Effector memory CD4-positive, alpha-beta T cell (primary cell): ENCODE measurements around the gene RABIF.
"Not testable (repeated sequence)": the region's sequence is repeated elsewhere in the genome, so short reads cannot be mapped to it uniquely, and the experiment has no call there.

Source experiments
- DNase-seq, 3 donors: peaks; one replicate each; pipeline ENCODE4 v3.0.0-alpha.2; 2020
- H3K27ac ChIP-seq: 2 replicates; pipeline ENCODE4 v1.7.0; 2013; ENCODE audit warnings: mild to moderate bottlenecking, low read length, moderate library complexity; ENCODE audit not compliant: insufficient read depth, poor library complexity, severe bottlenecking
- H3K27me3 ChIP-seq: replicated peaks from 2 replicates; pipeline ENCODE4 v1.7.0; 2013; ENCODE audit warnings: mild to moderate bottlenecking, low read length; ENCODE audit not compliant: insufficient read depth, control insufficient read depth, poor library complexity, severe bottlenecking
- H3K36me3 ChIP-seq: 2 replicates; pipeline ENCODE4 v1.7.0; 2013; ENCODE audit warnings: mild to moderate bottlenecking, low read length, moderate library complexity; ENCODE audit not compliant: control insufficient read depth, insufficient read depth
- H3K4me1 ChIP-seq: 2 replicates; pipeline ENCODE4 v1.7.0; 2013; ENCODE audit warnings: low read length, mild to moderate bottlenecking; ENCODE audit not compliant: control insufficient read depth, insufficient read depth, poor library complexity, severe bottlenecking
- H3K4me3 ChIP-seq: 2 replicates; pipeline ENCODE4 v1.7.0; 2013; ENCODE audit warnings: low read length, low read depth, mild to moderate bottlenecking; ENCODE audit not compliant: insufficient read depth, poor library complexity, severe bottlenecking
- H3K9me3 ChIP-seq: 2 replicates; pipeline ENCODE4 v1.7.0; 2013; ENCODE audit warnings: mild to moderate bottlenecking, low read length, moderate library complexity; ENCODE audit not compliant: control insufficient read depth
- total RNA-seq, 3 donors: gene quantifications; one replicate each; lab custom pipeline; 2026; lab: John Stamatoyannopoulos, UW

Gene RABIF
- total RNA-seq = 14.2 to 15.1 (median 14.9) reads per million in 3 donors

DNA sequence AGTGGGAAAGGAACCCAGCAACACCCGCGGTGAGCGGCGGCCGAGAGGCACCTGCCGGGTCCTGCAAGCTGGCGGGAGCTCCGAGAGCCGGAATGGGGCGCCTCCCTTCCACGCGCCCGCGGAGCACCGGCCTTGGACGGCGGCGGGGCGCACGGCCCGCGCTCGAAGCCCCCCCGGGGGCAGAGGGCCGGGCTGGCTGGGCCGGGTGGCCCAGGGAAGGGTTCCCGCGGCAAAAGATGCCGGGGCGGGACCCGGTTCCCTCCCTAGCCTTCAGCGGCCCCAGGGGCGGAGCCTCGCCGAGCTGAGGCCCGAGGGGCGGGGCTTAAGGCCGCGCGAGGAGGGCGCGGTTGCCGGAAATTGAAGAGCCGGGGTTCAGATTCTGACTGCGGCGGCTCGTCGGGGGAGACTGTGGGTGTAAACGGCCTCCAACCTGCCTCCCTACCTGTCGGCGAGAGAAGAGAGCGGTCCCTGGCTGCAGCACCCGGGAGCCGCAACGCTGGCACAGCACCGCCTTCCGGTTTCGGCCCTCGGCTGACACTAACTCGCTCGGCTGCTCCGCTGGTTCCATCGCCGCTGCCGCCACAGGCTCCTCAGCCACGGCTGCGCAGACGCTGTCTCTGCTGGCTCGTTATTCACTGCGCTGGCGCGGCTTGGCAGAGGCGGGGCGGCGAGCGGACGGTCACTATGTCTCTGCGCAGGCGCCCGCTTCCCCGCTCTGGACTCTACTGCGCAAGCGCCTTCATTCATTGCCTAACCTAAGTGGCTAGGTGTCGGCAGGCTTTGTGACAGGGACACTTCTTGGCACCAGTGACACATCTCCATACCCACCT, at the start of gene RABIF:
TSS of gene RABIF (minus strand) at position 619 of the 830 bp plus-strand sequence. CDS start at position 568, 51 bp downstream.
- Histone ChIP-seq H3K36me3 (peaks cover 20% of the 10 kb centered on the region), H3K27ac (peak within 1 kb of the TSS; percentile 92), H3K4me1 (peaks cover 9% of the 10 kb centered on the region), H3K27me3 (no peaks in the 10 kb centered on the region), H3K9me3 (no peaks in the 10 kb centered on the region), H3K4me3 (peak within 1 kb of the TSS; percentile 75)
- peak; percentile 95 to 96 (median 95) for DNase-seq

DNA sequence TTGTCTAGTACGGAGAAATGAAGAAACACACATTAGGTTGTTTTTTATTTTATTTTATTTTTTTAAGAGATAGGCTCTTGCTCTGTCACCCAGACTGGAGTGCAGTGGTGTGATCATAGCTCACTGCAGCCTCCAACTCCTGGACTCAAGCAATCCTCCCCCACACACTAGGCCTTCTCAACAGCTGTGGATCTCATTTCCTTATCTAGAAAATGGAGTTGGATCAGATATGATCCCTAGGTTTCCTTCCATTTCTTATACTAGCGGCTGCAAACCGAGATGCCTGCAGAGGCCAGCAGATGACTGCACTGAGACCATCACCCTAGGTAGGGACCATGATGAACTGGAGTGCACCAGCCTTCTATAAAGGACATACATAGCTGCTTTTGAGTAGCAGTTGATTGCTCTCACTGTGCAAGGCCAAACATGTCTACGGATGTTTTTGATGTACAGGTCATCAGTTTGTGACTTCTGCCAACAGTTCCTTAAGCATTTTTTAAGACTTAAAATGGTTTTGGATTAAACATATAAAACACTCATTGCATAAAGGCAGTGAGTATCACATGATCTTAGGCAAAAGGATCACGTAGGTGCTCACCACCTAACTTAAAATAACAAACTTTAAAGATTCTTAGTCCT, 49.5 kb upstream of the RABIF start:
- H3K36me3 ChIP-seq = peaks cover 23% of the 10 kb centered on the region
- H3K4me3 ChIP-seq = no peak overlapping the region
- H3K9me3 ChIP-seq = no peaks in the 10 kb centered on the region
- no peak for DNase-seq
- H3K27me3 ChIP-seq = no peaks in the 10 kb centered on the region
- H3K4me1 ChIP-seq = no peaks in the 10 kb centered on the region
- no peak overlapping the region for H3K27ac ChIP-seq

DNA sequence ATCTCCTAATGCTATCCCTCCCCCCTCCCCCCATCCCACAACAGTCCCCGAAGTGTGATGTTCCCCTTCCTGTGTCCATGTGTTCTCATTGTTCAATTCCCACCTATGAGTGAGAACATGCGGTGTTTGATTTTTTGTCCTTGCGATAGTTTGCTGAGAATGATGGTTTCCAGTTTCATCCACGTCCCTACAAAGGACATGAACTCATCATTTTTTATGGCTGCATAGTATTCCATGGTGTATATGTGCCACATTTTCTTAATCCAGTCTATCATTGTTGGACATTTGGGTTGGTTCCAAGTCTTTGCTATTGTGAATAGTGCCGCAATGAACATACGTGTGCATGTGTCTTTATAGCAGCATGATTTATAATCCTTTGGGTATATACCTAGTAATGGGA, 47.5 kb upstream of the RABIF start:
- H3K9me3 ChIP-seq, H3K27ac ChIP-seq, H3K27me3 ChIP-seq, H3K4me1 ChIP-seq, DNase-seq, H3K36me3 ChIP-seq, H3K4me3 ChIP-seq: not testable (repeated sequence)

DNA sequence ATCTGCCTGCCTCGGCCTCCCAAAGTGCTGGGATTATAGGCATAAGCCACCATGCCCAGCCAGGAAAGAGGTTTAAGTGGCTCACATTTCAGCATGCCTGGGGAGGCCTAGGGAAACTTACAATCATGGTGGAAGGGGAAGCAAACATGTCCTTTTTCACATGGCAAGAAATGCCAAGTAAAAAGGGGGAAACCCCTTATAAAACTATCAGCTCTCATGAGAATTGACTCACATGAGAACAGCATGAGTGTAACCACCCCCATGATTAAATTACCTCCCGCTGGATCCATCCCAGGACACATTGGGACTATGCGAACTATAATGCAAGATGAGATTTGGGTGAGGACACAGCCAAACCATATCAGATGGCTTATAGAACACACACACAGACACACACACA, 46.9 kb upstream of the RABIF start:
- no peak for DNase-seq
- Histone ChIP-seq H3K27ac (no peak overlapping the region), H3K36me3 (peaks cover under 1% of the 10 kb centered on the region), H3K4me3 (no peak overlapping the region), H3K4me1 (no peaks in the 10 kb centered on the region), H3K9me3 (no peaks in the 10 kb centered on the region), H3K27me3 (no peaks in the 10 kb centered on the region)

DNA sequence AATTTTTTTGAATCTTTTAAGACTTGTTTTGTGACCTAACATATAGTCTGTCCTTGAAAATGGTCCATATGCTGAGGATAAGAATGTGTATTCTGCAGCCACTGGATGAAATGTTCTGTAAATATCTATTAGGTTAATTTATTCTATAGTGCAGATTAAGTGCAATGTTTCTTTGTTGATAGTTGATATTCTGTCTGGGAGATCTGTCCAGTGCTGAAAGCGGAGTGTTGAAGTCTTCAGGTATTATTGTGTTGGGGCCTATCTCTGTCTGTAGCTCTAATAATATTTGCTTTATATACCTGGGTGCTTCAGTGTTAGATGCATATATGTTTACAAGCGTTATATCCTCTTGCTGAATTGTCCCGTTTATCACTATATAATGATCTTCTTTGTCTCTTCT, 45.8 kb upstream of the RABIF start:
- Histone ChIP-seq H3K9me3 (no peaks in the 10 kb centered on the region), H3K36me3 (no peaks in the 10 kb centered on the region), H3K27me3 (no peaks in the 10 kb centered on the region), H3K4me1 (no peaks in the 10 kb centered on the region), H3K4me3 (no peak overlapping the region), H3K27ac (no peak overlapping the region)
- no peak for DNase-seq

DNA sequence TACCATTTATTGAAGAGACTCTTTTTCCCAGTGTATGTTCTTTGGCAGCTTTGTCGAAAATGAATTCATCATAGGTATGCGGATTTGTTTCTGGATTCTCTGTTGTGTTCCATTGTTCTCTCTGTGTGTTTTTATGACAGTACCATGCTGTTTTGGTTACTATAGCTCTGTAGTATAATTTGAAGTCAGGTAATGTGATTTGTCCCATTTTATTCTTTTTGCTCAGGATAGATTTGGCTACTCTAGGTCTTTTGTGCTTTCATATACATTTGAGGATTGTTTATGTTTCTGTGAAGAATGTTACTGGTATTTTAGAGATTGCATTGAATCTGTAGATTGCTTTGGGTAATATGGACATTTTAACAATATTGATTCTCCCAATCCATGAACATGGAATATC, 43.5 kb upstream of the RABIF start:
- H3K27me3 ChIP-seq = no peaks in the 10 kb centered on the region
- no peaks in the 10 kb centered on the region for H3K36me3 ChIP-seq
- no peaks in the 10 kb centered on the region for H3K9me3 ChIP-seq
- no peaks in the 10 kb centered on the region for H3K4me1 ChIP-seq
- H3K27ac ChIP-seq = no peak overlapping the region
- no peak for DNase-seq
- no peak overlapping the region for H3K4me3 ChIP-seq

DNA sequence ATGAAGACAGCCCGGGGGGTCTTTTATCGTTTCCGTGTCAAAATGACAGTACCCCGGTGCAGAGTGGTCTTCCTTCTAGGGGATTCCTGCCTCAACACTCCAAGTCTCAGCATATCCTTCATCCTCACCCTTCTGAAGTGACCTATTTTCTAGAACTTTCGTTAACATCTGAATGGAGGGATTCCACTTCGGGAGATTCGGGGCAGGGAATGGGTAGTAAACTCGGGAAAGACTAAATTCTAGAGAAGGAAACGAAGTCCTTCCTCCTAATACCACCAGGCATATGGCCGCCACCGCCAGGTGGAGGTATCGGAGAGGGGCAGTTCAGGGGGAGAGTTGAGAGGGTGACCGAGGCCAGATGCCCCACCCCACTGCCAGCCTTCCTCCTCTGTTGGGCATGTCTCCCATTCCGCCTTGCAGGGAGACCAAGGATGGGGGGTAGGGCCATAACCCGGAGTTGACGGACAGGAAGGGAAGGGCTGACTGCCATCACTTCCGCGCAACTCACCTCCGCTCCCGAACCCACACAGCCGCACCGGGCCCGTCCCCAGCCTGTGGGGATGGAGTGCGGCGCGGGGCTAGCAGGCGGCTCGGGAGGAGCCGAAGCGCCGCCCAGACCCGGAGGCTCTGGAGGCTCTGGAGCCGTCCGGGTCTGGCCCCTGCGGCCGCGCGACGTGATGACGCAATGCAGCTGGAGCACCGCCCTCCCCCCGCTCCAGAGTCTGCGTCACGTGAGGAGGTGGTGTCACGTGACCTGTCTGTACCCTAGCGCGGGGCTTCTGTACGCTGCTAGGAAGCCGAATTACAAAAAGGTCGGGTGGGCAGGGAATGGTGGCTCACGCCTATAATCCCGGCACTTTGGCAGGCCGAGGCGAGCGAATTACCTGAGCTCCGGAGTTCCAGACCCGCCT, 37.9 kb upstream of the RABIF start, which contains the start of gene KLHL12:
TSS of gene KLHL12 (minus strand) at position 654 of the 911 bp plus-strand sequence. CDS start 2,072 bp downstream, outside the sequence.
- peak within 1 kb of the TSS; percentile 76 for H3K4me3 ChIP-seq
- no peaks in the 10 kb centered on the region for H3K9me3 ChIP-seq
- no peaks in the 10 kb centered on the region for H3K27me3 ChIP-seq
- DNase-seq = peak; percentile 89 to 94 (median 90)
- peaks cover 7% of the 10 kb centered on the region for H3K4me1 ChIP-seq
- H3K27ac ChIP-seq = peak within 1 kb of the TSS; percentile 79
- peaks cover 8% of the 10 kb centered on the region for H3K36me3 ChIP-seq

DNA sequence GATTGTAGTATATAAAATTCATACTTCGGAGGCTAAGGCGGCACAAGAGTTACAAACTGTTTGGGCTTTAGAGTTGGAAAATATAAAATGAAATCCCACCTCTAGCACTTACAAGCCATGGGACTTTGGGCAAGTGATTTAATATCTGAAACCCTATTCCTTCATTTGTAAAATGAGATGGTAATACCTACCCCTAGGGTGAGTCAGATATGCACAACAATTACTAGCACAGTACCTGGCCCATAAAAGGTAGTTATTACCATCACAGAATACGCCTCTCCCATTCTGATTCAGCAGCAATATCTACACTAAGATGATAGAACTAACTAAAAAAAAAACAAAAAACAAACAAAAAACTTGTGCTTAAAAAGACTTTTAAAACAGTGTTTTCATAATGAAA, 34.6 kb upstream of the RABIF start:
- no peaks in the 10 kb centered on the region for H3K9me3 ChIP-seq
- peaks cover 7% of the 10 kb centered on the region for H3K4me1 ChIP-seq
- no peaks in the 10 kb centered on the region for H3K27me3 ChIP-seq
- no peak overlapping the region for H3K27ac ChIP-seq
- DNase-seq = no peak
- H3K4me3 ChIP-seq = no peak overlapping the region
- peaks cover 19% of the 10 kb centered on the region for H3K36me3 ChIP-seq

DNA sequence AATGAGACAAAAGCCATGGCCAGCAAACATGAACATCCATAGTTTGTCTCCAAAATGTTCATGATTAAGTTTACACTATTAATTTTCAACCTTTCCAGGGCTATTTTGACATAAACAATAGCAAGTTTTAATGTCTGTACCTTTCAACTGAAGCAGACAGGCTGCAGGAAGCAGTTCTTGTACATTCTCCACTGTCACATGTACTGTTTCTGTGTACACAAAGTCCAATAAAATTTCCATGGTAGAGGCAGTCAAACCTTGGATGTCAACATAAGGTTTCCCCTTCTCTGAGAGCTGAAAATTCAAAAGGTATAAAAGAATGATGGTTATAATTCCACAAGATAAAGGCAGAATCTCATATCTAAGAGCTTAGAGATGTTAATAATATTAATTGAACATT, 30.7 kb upstream of the RABIF start:
- peaks cover 52% of the 10 kb centered on the region for H3K36me3 ChIP-seq
- no peaks in the 10 kb centered on the region for H3K27me3 ChIP-seq

More for the DNA sequence above, 30.7 kb upstream of the RABIF start:
- no peaks in the 10 kb centered on the region for H3K4me1 ChIP-seq
- no peak for DNase-seq
- no peak overlapping the region for H3K4me3 ChIP-seq
- H3K27ac ChIP-seq = no peak overlapping the region
- H3K9me3 ChIP-seq = no peaks in the 10 kb centered on the region
